A549 (cell line): ENCODE measurements around the gene ALDH3B1. TPM values are rescaled to one million over a fixed set of nuclear protein-coding genes. Genes with fewer than 3 reads are reported as not detected.
A peak's percentile ranks its signal among the peaks of the same experiment; 100 is the strongest.

ENCODE experiments used
- ATAC-seq, 2 experiments: fragments of 200-7000 bp in 1 of 2; fragments of >200 bp in 1 of 2; cut with Nextera tagmentation in 1 of 2; cut with Tn5 transposase in 1 of 2; 3 replicates each; pipeline versions ENCODE4 v1.8.0 to v1.9.1; 2018 to 2020; ENCODE audit warnings: mild to moderate bottlenecking in 1 of 2, moderate library complexity in 1 of 2
- CTCF ChIA-PET: fragments of 300-600 bp; sonication (Branson Sonifier 250); formaldehyde crosslinking; extraction: SDS; loops from one replicate; lab custom pipeline; 2021; ENCODE audit warnings: antibody characterized with exemption, inconsistent platforms; lab: Yijun Ruan, JAX
- POLR2A ChIA-PET: fragments of 350-600 bp; formaldehyde crosslinking; extraction: SDS; loops from one replicate; lab custom pipeline; 2021; ENCODE audit warnings: antibody characterized with exemption, inconsistent platforms; lab: Yijun Ruan, JAX
- DNase-seq, 2 experiments: peaks; one replicate each; pipeline versions ENCODE4 v3.0.0 to v3.0.0-alpha.2; 2011 to 2016; ENCODE audit warnings: low read depth in 1 of 2, low spot score in 1 of 2
- FAIRE-seq: peaks from 2 replicates; lab custom pipeline; 2011; peaks lifted over from hg19 to GRCh38; lab: Jason Lieb, UNC
- H3K27ac ChIP-seq, 2 experiments: fragments of >200 bp; sonication (Bioruptor Twin); formaldehyde crosslinking; 3 replicates each; pipeline ENCODE4 v1.5.1; 2016 to 2017
- H3K4me1 ChIP-seq: fragments of >200 bp; sonication (Bioruptor Twin); formaldehyde crosslinking; 3 replicates; pipeline ENCODE4 v1.6.1; 2016
- H3K4me2 ChIP-seq: fragments of >200 bp; sonication (Bioruptor Twin); formaldehyde crosslinking; 3 replicates; pipeline ENCODE4 v1.6.1; 2016
- H3K4me3 ChIP-seq: fragments of >200 bp; sonication (Bioruptor Twin); formaldehyde crosslinking; 3 replicates; pipeline ENCODE4 v1.5.1; 2016
- H3K9me3 ChIP-seq: fragments of >200 bp; sonication (Bioruptor Twin); formaldehyde crosslinking; 3 replicates; pipeline ENCODE4 v1.6.1; 2016
- CBX8 ChIP-seq: fragments of 200-600 bp; sonication (generic); IDR thresholded peaks from 2 replicates; pipeline ENCODE4 v1.6.1; 2016
- CHD4 ChIP-seq: fragments of 200-600 bp; sonication (generic); IDR thresholded peaks from 2 replicates; pipeline ENCODE4 v1.6.1; 2016; ENCODE audit warnings: antibody characterized with exemption, mild to moderate bottlenecking, borderline replicate concordance
- FOSL2 ChIP-seq, 2 experiments: fragments of 450-650 bp in 1 of 2; fragments of >200 bp in 1 of 2; sonication (Bioruptor Twin) in 1 of 2; formaldehyde crosslinking; IDR thresholded peaks; 2 replicates each; pipeline versions ENCODE4 v1.5.0 to v1.6.1; 2016 to 2020; ENCODE audit warnings: mild to moderate bottlenecking in 1 of 2, moderate library complexity in 1 of 2
- FOXS1 ChIP-seq: fragments of 250-450 bp; sonication (Bioruptor Pico); IDR thresholded peaks from 2 replicates; pipeline ENCODE4 v1.5.0; 2020; ENCODE audit warnings: mild to moderate bottlenecking, moderate library complexity
- GATA3 ChIP-seq: IDR thresholded peaks from 2 replicates; pipeline ENCODE4 v1.6.1; 2012; ENCODE audit warnings: borderline replicate concordance
- HDAC2 ChIP-seq: fragments of 200-600 bp; sonication (generic); IDR thresholded peaks from 2 replicates; pipeline ENCODE4 v1.6.1; 2016
- HOXA7 ChIP-seq: fragments of 250-450 bp; sonication (Bioruptor Pico); IDR thresholded peaks from 2 replicates; pipeline ENCODE4 v1.5.0; 2020; ENCODE audit warnings: mild to moderate bottlenecking, moderate library complexity
- KDM1A ChIP-seq: fragments of 200-600 bp; sonication (generic); IDR thresholded peaks from 2 replicates; pipeline ENCODE4 v1.6.1; 2016; ENCODE audit warnings: low read depth, mild to moderate bottlenecking
- MAZ ChIP-seq: fragments of 150-350 bp; IDR thresholded peaks from 2 replicates; pipeline ENCODE4 v1.6.1; 2014; ENCODE audit warnings: antibody characterized with exemption, low read depth, low read length, borderline replicate concordance
- NR3C1 ChIP-seq: fragments of >200 bp; sonication (Bioruptor Twin); formaldehyde crosslinking; IDR thresholded peaks from 3 replicates; pipeline ENCODE4 v1.6.1; 2017
- POLR2AphosphoS2 ChIP-seq: conservative IDR thresholded peaks from 2 replicates; pipeline ENCODE4 v1.6.1; 2012; ENCODE audit warnings: low read length, improper control_type of control experiment, inconsistent platforms
- RCOR1 ChIP-seq: fragments of 150-350 bp; IDR thresholded peaks from 2 replicates; pipeline ENCODE4 v1.6.1; 2014; ENCODE audit warnings: antibody characterized with exemption, low read length, low read depth
- RFX5 ChIP-seq: fragments of 450-650 bp; IDR thresholded peaks from 2 replicates; pipeline ENCODE4 v1.7.1; 2014; ENCODE audit warnings: antibody characterized with exemption, mild to moderate bottlenecking, moderate library complexity
- SMC3 ChIP-seq: fragments of >200 bp; sonication (Bioruptor Twin); formaldehyde crosslinking; IDR thresholded peaks from 3 replicates; pipeline ENCODE4 v1.6.1; 2018; ENCODE audit warnings: inconsistent platforms
- SREBF2 ChIP-seq: fragments of 450-650 bp; IDR thresholded peaks from 2 replicates; pipeline ENCODE4 v1.6.1; 2014; ENCODE audit warnings: mild to moderate bottlenecking, moderate library complexity
- TP53 ChIP-seq: fragments of 250-450 bp; sonication (Bioruptor Pico); IDR thresholded peaks from 2 replicates; pipeline ENCODE4 v1.5.0; 2021; ENCODE audit warnings: mild to moderate bottlenecking, moderate library complexity
- ZC3H11A ChIP-seq: fragments of 450-650 bp; IDR thresholded peaks from 2 replicates; pipeline ENCODE4 v1.6.1; 2014; ENCODE audit warnings: antibody characterized with exemption, mild to moderate bottlenecking
- ZNF302 ChIP-seq: fragments of 250-450 bp; sonication (Bioruptor Pico); IDR thresholded peaks from 2 replicates; pipeline ENCODE4 v1.9.0; 2021; ENCODE audit warnings: inconsistent platforms, mild to moderate bottlenecking, moderate library complexity
- WGBS: methylation state at CpG from one replicate; pipeline ENCODE4 v1.1.6; 2017; ENCODE audit errors: missing lambda C conversion rate; 5-methylcytosine and 5-hydroxymethylcytosine counted together
- polyA plus RNA-seq, 4 experiments: library from polyadenylated mRNA; depleted of rRNA in 3 of 4; stranded (reverse); fragments of >200 nt; fragmentation: RNase III in 1 of 4; extraction: RNeasy Plus Mini Kit Qiagen cat#74134 plus additional on column Dnase treatment in 1 of 4; gene quantifications; 2 replicates in 3 of 4; 3 replicates in 1 of 4; pipeline ENCODE4 v1.2.3, GENCODE V29; 2011 to 2017
- TF ChIP-seq, protein P1 (sequence below): fragments of 450-650 bp; IDR thresholded peaks from 2 replicates; pipeline ENCODE4 v1.6.1; 2014; ENCODE audit warnings: antibody characterized with exemption
- TF ChIP-seq, protein P2 (sequence below): IDR thresholded peaks from 2 replicates; pipeline ENCODE4 v1.6.1; 2012

The ALDH3B1 gene
- polyA plus RNA-seq, 2 of the 4 experiments (the other 2 are of a cell fraction) = 93.7 to 130 TPM

DNA sequence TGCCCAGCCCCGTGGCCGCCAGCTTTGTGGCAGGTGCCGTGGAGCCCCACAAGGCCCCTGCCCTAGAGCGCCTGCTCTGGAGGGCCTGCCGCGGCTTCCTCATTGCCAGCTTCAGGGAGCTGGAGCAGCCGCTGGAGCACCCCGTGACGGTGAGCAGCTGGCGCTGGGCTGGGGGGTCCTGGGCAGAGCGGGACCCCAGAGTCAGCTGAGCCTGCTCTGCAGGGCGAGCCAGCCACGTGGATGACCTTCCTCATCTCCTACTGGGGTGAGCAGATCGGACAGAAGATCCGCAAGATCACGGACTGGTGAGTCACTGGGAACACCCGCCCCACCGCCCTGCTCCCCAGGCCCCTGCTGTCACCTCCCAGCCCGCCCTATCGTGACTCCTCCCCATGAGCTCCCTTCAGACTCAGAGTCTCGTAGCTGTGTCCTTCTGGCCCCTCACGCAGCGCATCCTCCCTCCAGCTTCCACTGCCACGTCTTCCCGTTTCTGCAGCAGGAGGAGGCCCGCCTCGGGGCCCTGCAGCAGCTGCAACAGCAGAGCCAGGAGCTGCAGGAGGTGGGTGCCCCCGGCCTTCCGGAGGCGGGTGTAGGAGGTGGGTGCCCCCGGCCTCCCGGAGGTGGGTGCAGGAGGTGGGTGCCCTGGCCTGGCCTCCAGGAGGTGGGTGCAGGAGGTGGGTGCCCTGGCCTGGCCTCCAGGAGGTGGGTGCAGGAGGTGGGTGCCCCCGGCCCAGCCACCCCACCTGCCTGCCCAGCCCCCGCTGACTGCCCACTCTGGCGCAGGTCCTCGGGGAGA, 33.4 kb downstream of the ALDH3B1 start:
- no peak overlapping the region for H3K4me3 ChIP-seq
- POLR2A ChIA-PET = interaction anchor here (0.6 to 1.5 kb wide), 5 partner anchors 19 to 32 kb away, joined by 3 to 6 read pairs (median 3); no protein-coding TSS in a partner anchor
- peak; percentile 53 for DNase-seq
- CTCF ChIA-PET = interaction anchor here (0.9 to 7.3 kb wide), 8 partner anchors 11 to 403 kb away, joined by 3 to 60 read pairs (median 6); partner anchors contain the start of gene ALDH3B1
- H3K4me1 ChIP-seq = peaks cover 37% of the 10 kb centered on the region
- H3K27ac ChIP-seq = peak overlapping the region; percentile 60 to 96; a peak in 5 of 6 replicates
- no peaks in the 10 kb centered on the region for H3K9me3 ChIP-seq
- WGBS = 72% methylated on average over 13 of the region's 36 CpGs
- TF ChIP-seq, protein P1, sequence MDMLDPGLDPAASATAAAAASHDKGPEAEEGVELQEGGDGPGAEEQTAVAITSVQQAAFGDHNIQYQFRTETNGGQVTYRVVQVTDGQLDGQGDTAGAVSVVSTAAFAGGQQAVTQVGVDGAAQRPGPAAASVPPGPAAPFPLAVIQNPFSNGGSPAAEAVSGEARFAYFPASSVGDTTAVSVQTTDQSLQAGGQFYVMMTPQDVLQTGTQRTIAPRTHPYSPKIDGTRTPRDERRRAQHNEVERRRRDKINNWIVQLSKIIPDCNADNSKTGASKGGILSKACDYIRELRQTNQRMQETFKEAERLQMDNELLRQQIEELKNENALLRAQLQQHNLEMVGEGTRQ = no peak
- no peak for TF ChIP-seq MAZ
- no peak for TF ChIP-seq ZNF302 (CRISPR knock-in tag)
- no peak for TF ChIP-seq SMC3
- TF ChIP-seq ZC3H11A = no peak
- TF ChIP-seq HOXA7 = no peak
- no peak for TF ChIP-seq CBX8
- TF ChIP-seq GATA3 = no peak
- no peak for TF ChIP-seq KDM1A
- TF ChIP-seq HDAC2 = no peak
- no peak for TF ChIP-seq RFX5
- no peak for TF ChIP-seq FOXS1 (CRISPR knock-in tag)
- TF ChIP-seq TP53 (CRISPR knock-in tag) = no peak
- TF ChIP-seq FOSL2 (IDR thresholded peaks at IDR 0.05) = no peak
- no peak; the same call in 1 of the 2 replicates for TF ChIP-seq FOSL2 (CRISPR knock-in tag; IDR thresholded peaks at IDR 0.05)
- no peak for TF ChIP-seq CHD4
- H3K4me2 ChIP-seq = peak overlapping the region; percentile 47; the same call in 2 of the 3 replicates
- FAIRE-seq = no peak
- ATAC-seq = 0 out of 6 replicates have a peak, but pooled peaks have one; percentile 1 to 2

DNA sequence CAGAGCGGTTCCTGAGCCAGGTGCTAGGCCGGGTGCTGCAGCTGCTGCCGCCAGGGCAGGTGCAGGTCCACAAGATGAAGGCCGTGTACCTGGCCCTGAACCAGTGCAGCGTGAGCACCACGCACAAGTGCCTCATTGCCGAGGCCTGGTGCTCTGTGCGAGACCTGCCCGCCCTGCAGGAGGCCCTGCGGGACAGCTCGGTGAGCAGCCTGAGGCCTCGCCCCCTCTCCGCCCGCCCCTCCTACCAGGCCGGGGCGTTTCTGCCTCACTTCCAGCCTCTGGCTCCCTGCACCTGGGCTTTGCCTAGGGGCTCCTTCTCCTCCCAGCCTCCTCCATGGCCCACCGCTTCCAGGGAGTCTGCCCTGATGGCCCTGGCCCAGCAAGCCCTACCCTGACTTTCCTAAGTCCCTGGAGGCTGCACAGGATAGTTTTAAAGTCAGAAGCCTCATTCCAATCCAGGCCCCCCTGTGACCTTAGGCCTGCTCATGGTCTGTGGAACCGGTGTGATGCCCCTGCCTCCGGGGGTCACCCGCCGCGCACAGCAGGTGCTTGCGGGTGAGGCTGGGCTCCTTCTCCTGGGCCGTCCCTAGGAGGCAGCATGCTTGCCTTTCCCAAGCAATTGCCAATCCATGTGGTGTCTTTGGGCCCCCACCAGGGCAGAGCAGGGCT, 34.2 kb downstream of the ALDH3B1 start:
- H3K9me3 ChIP-seq = no peaks in the 10 kb centered on the region
- DNase-seq (no peak), FAIRE-seq (no peak), ATAC-seq (no peak)
- H3K4me2 ChIP-seq = no peak overlapping the region
- POLR2A ChIA-PET = interaction anchor here (0.6 to 0.9 kb wide), 2 partner anchors 31 to 33 kb away, joined by 3 to 6 read pairs; no protein-coding TSS in a partner anchor
- TF ChIP-seq RCOR1 (no peak), SREBF2 (no peak), POLR2AphosphoS2 (no peak), RFX5 (no peak), NR3C1 (no peak)
- TF ChIP-seq, protein P1 = no peak
- TF ChIP-seq, protein P2, sequence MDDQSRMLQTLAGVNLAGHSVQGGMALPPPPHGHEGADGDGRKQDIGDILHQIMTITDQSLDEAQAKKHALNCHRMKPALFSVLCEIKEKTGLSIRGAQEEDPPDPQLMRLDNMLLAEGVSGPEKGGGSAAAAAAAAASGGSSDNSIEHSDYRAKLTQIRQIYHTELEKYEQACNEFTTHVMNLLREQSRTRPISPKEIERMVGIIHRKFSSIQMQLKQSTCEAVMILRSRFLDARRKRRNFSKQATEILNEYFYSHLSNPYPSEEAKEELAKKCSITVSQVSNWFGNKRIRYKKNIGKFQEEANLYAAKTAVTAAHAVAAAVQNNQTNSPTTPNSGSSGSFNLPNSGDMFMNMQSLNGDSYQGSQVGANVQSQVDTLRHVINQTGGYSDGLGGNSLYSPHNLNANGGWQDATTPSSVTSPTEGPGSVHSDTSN = no peak
- CTCF ChIA-PET = interaction anchor here (1.2 to 7.3 kb wide), 5 partner anchors 22 to 402 kb away, joined by 4 to 60 read pairs (median 7); partner anchors contain the start of gene ALDH3B1
- no peak overlapping the region for H3K4me3 ChIP-seq
- 89% methylated on average over 17 of the region's 24 CpGs for WGBS
- H3K4me1 ChIP-seq = peaks cover 36% of the 10 kb centered on the region
- no peak overlapping the region; a peak in 1 of 6 replicates for H3K27ac ChIP-seq
